Kidney (tissue), 14 donors: ENCODE results near the gene CTNNB1. TPM values are rescaled to one million over a fixed set of nuclear protein-coding genes. Genes with fewer than 3 reads are reported as not detected.

Experiments used
- DNase-seq, 5 donors: peaks; one replicate each; pipeline ENCODE4 v3.0.0-alpha.2; 2013 to 2020
- FAIRE-seq: peaks from 2 replicates; lab custom pipeline; 2012; peaks lifted over from hg19 to GRCh38; lab: Jason Lieb, UNC
- H3K27ac ChIP-seq, 2 donors: one replicate each; pipeline ENCODE4 v1.7.0; 2013; ENCODE audit warnings: low read depth in 2 of 2, low read length in 2 of 2, inconsistent platforms in 1 of 2
- H3K27me3 ChIP-seq: one replicate; pipeline ENCODE4 v1.7.1; 2013; ENCODE audit warnings: low read length, inconsistent platforms; ENCODE audit not compliant: control insufficient read depth, insufficient read depth
- H3K36me3 ChIP-seq, 3 donors: one replicate each; pipeline versions ENCODE4 v1.7.0 to v1.7.1; 2013; ENCODE audit warnings: low read length in 3 of 3, control low read depth in 1 of 3, inconsistent platforms in 1 of 3; ENCODE audit not compliant: insufficient read depth in 3 of 3, control insufficient read depth in 2 of 3
- H3K4me1 ChIP-seq, 3 donors: one replicate each; pipeline versions ENCODE4 v1.7.0 to v1.7.1; 2013; ENCODE audit warnings: low read length in 3 of 3, inconsistent platforms in 1 of 3, low read depth in 1 of 3; ENCODE audit not compliant: control insufficient read depth in 2 of 3, insufficient read depth in 2 of 3
- H3K4me3 ChIP-seq, 3 donors: one replicate each; pipeline versions ENCODE4 v1.7.0 to v1.8.1; 2013; ENCODE audit warnings: low read length in 3 of 3, control low read depth in 1 of 3, inconsistent platforms in 1 of 3
- H3K9ac ChIP-seq, 3 donors: one replicate each; pipeline versions ENCODE4 v1.7.0 to v1.7.1; 2013; ENCODE audit warnings: low read length in 3 of 3, control low read depth in 1 of 3, inconsistent platforms in 1 of 3
- H3K9me3 ChIP-seq, 3 donors: one replicate each; pipeline versions ENCODE4 v1.7.0 to v1.7.1; 2013; ENCODE audit warnings: low read length in 3 of 3, control low read depth in 1 of 3, inconsistent platforms in 1 of 3; ENCODE audit not compliant: control insufficient read depth in 2 of 3, insufficient read depth in 1 of 3
- intact Hi-C: fragments of 100-400 bp; cut with DNase I; formaldehyde crosslinking; loops from one replicate; pipeline ENCODE4 v1.11.1; 2022
- polyA plus RNA-seq: library from polyadenylated mRNA; stranded (reverse); fragments of 350-450 nt; fragmentation: Illumina TruSeq; extraction: RNeasy Lipid Tissue Mini Kit (QIAGEN cat#74804); gene quantifications from one replicate; pipeline ENCODE4 v1.2.3, GENCODE V29; 2014; ENCODE audit warnings: low read depth, low replicate concordance; ENCODE audit not compliant: insufficient read depth
- total RNA-seq: library from RNA; stranded (reverse); fragmentation: NEBNext Ultra II Directional; extraction: Animal tissue kit (Norgen Biotek cat#: 25700); gene quantifications from one replicate; pipeline ENCODE4 v1.2.1, GENCODE V29; 2021
- TF ChIP-seq, protein P1 (sequence below): IDR thresholded peaks from 3 replicates; pipeline ENCODE4 v1.5.1; 2012; ENCODE audit warnings: mild to moderate bottlenecking, moderate library complexity, borderline replicate concordance; ENCODE audit not compliant: insufficient read depth; ENCODE audit errors: extremely low read depth
- donor health status: control.
- donor health status: control.
- donor health status: control.
- donor health status: control.
- donor health status: control.
- donor health status: DM: yes; HTN: yes; CAD: no.
- donor health status: Normal renal cell carcinoma (clear cell type).

Gene CTNNB1
- total and polyA plus RNA-seq, 2 donors from 2014 or later = 97.0 to 329 TPM

DNA sequence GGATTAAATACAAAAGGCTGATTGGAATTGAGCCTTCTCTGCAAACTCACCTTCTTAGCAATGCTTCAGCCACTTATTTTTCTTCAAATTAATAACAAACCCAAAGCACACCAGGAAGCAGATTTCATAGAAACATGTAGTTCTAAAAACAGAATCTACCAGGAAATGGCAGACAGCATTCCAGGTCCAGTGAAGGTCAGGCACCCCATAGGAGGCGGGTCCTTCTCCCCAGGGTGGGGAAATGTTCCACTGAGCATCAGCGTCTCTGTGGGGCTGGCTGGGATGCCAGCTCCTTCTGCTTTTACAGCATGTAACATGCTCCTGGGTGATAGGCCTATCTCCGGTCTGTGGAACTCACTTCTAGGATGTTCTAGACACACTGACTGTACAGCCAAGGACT, 49.2 kb downstream of the CTNNB1 start:
- no peak overlapping the region for H3K27ac ChIP-seq
- FAIRE-seq (no peak), DNase-seq (no peak)
- H3K9ac ChIP-seq = no peak overlapping the region
- no peak overlapping the region for H3K4me3 ChIP-seq
- intact Hi-C loops = no loop called here
- TF ChIP-seq, protein P1, sequence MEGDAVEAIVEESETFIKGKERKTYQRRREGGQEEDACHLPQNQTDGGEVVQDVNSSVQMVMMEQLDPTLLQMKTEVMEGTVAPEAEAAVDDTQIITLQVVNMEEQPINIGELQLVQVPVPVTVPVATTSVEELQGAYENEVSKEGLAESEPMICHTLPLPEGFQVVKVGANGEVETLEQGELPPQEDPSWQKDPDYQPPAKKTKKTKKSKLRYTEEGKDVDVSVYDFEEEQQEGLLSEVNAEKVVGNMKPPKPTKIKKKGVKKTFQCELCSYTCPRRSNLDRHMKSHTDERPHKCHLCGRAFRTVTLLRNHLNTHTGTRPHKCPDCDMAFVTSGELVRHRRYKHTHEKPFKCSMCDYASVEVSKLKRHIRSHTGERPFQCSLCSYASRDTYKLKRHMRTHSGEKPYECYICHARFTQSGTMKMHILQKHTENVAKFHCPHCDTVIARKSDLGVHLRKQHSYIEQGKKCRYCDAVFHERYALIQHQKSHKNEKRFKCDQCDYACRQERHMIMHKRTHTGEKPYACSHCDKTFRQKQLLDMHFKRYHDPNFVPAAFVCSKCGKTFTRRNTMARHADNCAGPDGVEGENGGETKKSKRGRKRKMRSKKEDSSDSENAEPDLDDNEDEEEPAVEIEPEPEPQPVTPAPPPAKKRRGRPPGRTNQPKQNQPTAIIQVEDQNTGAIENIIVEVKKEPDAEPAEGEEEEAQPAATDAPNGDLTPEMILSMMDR = no peak
- H3K4me1 ChIP-seq = no peaks in the 10 kb centered on the region
- H3K9me3 ChIP-seq = no peaks in the 10 kb centered on the region
- H3K27me3 ChIP-seq = no peaks in the 10 kb centered on the region
- H3K36me3 ChIP-seq = peaks cover 0 to 10% (median 0%) of the 10 kb centered on the region in 3 donors

DNA sequence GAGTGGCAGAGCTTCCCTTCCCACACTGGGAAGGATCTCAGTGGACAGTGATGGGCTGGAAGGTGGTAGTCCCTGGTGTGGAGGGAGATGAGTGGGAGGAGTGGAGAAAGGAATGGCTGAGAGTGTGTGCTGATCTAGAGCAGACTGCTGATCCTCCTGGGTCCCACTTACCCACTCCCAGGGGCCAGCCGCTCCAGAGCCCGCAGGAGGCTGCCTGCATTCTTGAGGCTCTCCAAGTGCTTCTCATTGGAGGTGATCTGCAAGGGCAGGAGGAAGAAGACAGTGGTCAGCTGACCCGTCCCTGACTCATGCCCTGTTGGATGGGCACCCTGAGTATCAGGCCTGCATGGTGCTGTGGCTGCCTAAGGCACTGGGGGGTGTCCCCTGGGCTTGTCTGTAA, 50.0 kb downstream of the CTNNB1 start:
- TF ChIP-seq, protein P1 = no peak
- no peaks in the 10 kb centered on the region for H3K27me3 ChIP-seq
- intact Hi-C loops = no loop called here
- H3K9me3 ChIP-seq = no peaks in the 10 kb centered on the region
- H3K9ac ChIP-seq = no peak overlapping the region
- no peak overlapping the region for H3K4me3 ChIP-seq
- DNase-seq (no peak), FAIRE-seq (no peak)
- no peak overlapping the region for H3K27ac ChIP-seq
- H3K4me1 ChIP-seq = no peaks in the 10 kb centered on the region
- peaks cover 0 to 10% (median 0%) of the 10 kb centered on the region in 3 donors for H3K36me3 ChIP-seq

DNA sequence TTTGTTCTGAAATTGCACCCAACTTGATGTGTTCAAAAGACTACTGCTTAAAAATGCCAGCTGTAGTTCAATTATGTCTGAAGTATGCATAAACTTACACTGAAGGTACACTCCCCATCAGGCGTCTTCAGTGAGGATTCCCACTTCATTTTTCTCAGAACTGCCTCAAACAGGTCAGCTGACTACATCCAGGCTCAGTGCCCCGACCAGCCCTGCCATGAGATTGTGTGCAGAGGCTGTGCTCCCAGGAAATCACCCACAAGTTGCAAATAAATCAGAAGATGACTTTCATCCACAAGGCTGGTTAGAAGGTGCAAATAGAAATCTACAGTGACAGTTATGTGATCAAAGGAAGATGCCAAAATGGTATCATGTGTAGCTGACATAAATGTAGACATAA, 51.5 kb downstream of the CTNNB1 start:
- FAIRE-seq = no peak
- TF ChIP-seq, protein P1 = no peak
- intact Hi-C loops = no loop called here

DNA sequence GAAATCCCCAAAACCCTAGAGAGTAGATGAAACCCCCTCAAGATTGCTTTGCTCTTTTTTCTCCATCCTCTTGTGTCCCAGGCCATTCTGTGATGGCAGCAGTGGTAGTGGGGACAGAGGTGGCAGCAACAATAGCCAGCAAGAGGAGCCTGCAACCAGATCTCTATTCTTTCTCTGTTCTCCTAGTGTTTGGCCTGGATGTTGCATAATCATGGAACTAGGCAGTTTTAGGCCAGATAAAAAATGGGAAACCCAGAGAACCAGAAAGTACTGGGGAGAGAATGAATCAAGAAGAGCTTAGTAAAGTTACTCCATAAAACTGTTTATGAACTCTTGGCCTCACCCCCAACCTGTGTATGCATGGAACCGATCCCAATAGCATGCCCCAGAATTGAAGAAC, 52.3 kb downstream of the CTNNB1 start:
- no peaks in the 10 kb centered on the region for H3K36me3 ChIP-seq
- TF ChIP-seq, protein P1 = no peak
- no peaks in the 10 kb centered on the region for H3K27me3 ChIP-seq
- H3K9me3 ChIP-seq = no peaks in the 10 kb centered on the region
- no peak for DNase-seq
- FAIRE-seq = no peak
- no peak overlapping the region for H3K4me3 ChIP-seq
- no peaks in the 10 kb centered on the region for H3K4me1 ChIP-seq
- no peak overlapping the region for H3K27ac ChIP-seq
- H3K9ac ChIP-seq = no peak overlapping the region
- intact Hi-C loops = no loop called here

More for the DNA sequence above, 51.5 kb downstream of the CTNNB1 start:
- H3K4me1 ChIP-seq = no peaks in the 10 kb centered on the region
- peaks cover 0 to under 1% (median 0%) of the 10 kb centered on the region in 3 donors for H3K36me3 ChIP-seq
- H3K9ac ChIP-seq = no peak overlapping the region
- DNase-seq = no peak
- H3K9me3 ChIP-seq = no peaks in the 10 kb centered on the region
- no peak overlapping the region for H3K27ac ChIP-seq
- no peak overlapping the region for H3K4me3 ChIP-seq
- no peaks in the 10 kb centered on the region for H3K27me3 ChIP-seq
